ENCODE data around the gene MAL. TPM values are rescaled to one million over a fixed set of nuclear protein-coding genes. Genes with fewer than 3 reads are reported as not detected.

Gene MAL
- total and polyA plus RNA-seq, 2 of the 8 experiments (the other 6 are each of a cell fraction or from before 2014, with no cell fraction given): not detected

DNA sequence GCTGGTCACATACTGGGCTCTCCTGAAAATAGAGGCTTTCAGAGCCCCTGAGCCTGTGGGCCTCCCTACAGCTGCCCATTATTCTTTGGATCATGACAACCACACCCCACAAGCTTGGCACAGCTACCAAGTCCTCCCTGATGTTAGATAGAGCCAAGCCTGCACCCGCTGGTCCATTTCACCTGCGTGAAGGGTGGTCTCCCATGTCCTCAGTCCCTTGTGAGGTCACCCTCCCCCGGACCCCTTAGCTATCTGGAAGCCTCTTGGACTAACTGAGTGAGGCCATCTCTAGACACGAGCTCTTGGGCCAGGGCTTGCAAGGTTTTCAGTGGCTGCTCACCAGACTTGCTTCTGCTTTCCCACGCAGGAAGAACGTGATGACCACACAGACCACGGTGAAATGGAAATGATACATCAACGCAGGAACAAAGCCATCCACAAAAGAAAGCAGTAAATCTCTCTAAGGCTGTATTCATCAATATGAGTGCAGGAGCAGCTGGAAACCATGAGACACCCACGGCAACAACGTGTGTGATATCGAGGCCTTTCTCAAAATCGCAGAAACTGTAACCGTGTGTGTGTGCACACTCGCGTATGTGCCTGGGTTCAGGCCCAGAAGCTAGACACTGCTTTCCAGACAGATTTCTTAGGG lies 10.1 kb upstream of the MAL start (continued):
- TF ChIP-seq, protein P1, sequence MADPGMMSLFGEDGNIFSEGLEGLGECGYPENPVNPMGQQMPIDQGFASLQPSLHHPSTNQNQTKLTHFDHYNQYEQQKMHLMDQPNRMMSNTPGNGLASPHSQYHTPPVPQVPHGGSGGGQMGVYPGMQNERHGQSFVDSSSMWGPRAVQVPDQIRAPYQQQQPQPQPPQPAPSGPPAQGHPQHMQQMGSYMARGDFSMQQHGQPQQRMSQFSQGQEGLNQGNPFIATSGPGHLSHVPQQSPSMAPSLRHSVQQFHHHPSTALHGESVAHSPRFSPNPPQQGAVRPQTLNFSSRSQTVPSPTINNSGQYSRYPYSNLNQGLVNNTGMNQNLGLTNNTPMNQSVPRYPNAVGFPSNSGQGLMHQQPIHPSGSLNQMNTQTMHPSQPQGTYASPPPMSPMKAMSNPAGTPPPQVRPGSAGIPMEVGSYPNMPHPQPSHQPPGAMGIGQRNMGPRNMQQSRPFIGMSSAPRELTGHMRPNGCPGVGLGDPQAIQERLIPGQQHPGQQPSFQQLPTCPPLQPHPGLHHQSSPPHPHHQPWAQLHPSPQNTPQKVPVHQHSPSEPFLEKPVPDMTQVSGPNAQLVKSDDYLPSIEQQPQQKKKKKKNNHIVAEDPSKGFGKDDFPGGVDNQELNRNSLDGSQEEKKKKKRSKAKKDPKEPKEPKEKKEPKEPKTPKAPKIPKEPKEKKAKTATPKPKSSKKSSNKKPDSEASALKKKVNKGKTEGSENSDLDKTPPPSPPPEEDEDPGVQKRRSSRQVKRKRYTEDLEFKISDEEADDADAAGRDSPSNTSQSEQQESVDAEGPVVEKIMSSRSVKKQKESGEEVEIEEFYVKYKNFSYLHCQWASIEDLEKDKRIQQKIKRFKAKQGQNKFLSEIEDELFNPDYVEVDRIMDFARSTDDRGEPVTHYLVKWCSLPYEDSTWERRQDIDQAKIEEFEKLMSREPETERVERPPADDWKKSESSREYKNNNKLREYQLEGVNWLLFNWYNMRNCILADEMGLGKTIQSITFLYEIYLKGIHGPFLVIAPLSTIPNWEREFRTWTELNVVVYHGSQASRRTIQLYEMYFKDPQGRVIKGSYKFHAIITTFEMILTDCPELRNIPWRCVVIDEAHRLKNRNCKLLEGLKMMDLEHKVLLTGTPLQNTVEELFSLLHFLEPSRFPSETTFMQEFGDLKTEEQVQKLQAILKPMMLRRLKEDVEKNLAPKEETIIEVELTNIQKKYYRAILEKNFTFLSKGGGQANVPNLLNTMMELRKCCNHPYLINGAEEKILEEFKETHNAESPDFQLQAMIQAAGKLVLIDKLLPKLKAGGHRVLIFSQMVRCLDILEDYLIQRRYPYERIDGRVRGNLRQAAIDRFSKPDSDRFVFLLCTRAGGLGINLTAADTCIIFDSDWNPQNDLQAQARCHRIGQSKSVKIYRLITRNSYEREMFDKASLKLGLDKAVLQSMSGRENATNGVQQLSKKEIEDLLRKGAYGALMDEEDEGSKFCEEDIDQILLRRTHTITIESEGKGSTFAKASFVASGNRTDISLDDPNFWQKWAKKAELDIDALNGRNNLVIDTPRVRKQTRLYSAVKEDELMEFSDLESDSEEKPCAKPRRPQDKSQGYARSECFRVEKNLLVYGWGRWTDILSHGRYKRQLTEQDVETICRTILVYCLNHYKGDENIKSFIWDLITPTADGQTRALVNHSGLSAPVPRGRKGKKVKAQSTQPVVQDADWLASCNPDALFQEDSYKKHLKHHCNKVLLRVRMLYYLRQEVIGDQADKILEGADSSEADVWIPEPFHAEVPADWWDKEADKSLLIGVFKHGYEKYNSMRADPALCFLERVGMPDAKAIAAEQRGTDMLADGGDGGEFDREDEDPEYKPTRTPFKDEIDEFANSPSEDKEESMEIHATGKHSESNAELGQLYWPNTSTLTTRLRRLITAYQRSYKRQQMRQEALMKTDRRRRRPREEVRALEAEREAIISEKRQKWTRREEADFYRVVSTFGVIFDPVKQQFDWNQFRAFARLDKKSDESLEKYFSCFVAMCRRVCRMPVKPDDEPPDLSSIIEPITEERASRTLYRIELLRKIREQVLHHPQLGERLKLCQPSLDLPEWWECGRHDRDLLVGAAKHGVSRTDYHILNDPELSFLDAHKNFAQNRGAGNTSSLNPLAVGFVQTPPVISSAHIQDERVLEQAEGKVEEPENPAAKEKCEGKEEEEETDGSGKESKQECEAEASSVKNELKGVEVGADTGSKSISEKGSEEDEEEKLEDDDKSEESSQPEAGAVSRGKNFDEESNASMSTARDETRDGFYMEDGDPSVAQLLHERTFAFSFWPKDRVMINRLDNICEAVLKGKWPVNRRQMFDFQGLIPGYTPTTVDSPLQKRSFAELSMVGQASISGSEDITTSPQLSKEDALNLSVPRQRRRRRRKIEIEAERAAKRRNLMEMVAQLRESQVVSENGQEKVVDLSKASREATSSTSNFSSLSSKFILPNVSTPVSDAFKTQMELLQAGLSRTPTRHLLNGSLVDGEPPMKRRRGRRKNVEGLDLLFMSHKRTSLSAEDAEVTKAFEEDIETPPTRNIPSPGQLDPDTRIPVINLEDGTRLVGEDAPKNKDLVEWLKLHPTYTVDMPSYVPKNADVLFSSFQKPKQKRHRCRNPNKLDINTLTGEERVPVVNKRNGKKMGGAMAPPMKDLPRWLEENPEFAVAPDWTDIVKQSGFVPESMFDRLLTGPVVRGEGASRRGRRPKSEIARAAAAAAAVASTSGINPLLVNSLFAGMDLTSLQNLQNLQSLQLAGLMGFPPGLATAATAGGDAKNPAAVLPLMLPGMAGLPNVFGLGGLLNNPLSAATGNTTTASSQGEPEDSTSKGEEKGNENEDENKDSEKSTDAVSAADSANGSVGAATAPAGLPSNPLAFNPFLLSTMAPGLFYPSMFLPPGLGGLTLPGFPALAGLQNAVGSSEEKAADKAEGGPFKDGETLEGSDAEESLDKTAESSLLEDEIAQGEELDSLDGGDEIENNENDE (IDR thresholded peaks at IDR 0.05; ENCODE audit: insufficient replicate concordance, low read length): no peak
- TF ChIP-seq NRF1 (IDR thresholded peaks at IDR 0.05; ENCODE audit: low read depth, low read length) (no peak), SIX5 (IDR thresholded peaks at IDR 0.05; ENCODE audit: low read depth, low read length) (no peak)

Measured in H1 (cell line).